A673 (cell line): ENCODE measurements around the gene GUK1. TPM values are rescaled to one million over a fixed set of nuclear protein-coding genes. Genes with fewer than 3 reads are reported as not detected.

Experiments used
- BruUV-seq: library from RNA; stranded (reverse); fragments of 400-500 nt; replicated peaks from 2 replicates; lab custom pipeline; 2021; lab: Mats Ljungman, UMichigan
- CTCF ChIA-PET: fragments of 300-600 bp; sonication (Branson Sonifier 250); formaldehyde crosslinking; loops from one replicate; lab custom pipeline; 2022; ENCODE audit warnings: antibody characterized with exemption; lab: Charles Lee
- POLR2A ChIA-PET: fragments of 300-600 bp; sonication (Branson Sonifier 250); formaldehyde crosslinking; loops from one replicate; lab custom pipeline; 2022; ENCODE audit warnings: antibody characterized with exemption; ENCODE audit not compliant: low non-redundant PET; lab: Charles Lee
- DNase-seq: peaks from one replicate; pipeline ENCODE4 v3.0.0-alpha.2; 2015; ENCODE audit warnings: low spot score
- H3K27ac ChIP-seq: fragments of 200-600 bp; sonication (generic); 2 replicates; pipeline ENCODE4 v1.5.1; 2016; ENCODE audit warnings: mixed run types, low read depth, mild to moderate bottlenecking, mixed read lengths, antibody characterized with exemption, low read length; ENCODE audit not compliant: poor library complexity, severe bottlenecking
- H3K27me3 ChIP-seq: fragments of 200-600 bp; sonication (generic); replicated peaks from 2 replicates; pipeline ENCODE4 v1.6.1; 2017; ENCODE audit warnings: mixed run types, low read depth, mild to moderate bottlenecking, mixed read lengths, antibody characterized with exemption, low read length; ENCODE audit not compliant: insufficient read depth, poor library complexity
- H3K36me3 ChIP-seq: fragments of 200-600 bp; sonication (generic); 2 replicates; pipeline ENCODE4 v1.6.1; 2016; ENCODE audit warnings: mixed run types, mild to moderate bottlenecking, mixed read lengths, antibody characterized with exemption, low read length; ENCODE audit not compliant: insufficient read depth, poor library complexity, severe bottlenecking
- H3K4me1 ChIP-seq: fragments of 200-600 bp; sonication (generic); 2 replicates; pipeline ENCODE4 v1.6.1; 2017; ENCODE audit warnings: mixed run types, mild to moderate bottlenecking, mixed read lengths, antibody characterized with exemption, low read length; ENCODE audit not compliant: insufficient read depth, poor library complexity, severe bottlenecking
- H3K4me3 ChIP-seq: fragments of 200-600 bp; sonication (generic); 2 replicates; pipeline ENCODE4 v1.5.1; 2016; ENCODE audit warnings: low read depth, mixed run types, mild to moderate bottlenecking, mixed read lengths, low read length; ENCODE audit not compliant: poor library complexity, severe bottlenecking
- H3K9me3 ChIP-seq: fragments of 200-600 bp; sonication (generic); 2 replicates; pipeline ENCODE4 v1.6.1; 2016; ENCODE audit warnings: mixed run types, low read depth, mild to moderate bottlenecking, mixed read lengths, antibody characterized with exemption, low read length; ENCODE audit not compliant: poor library complexity, severe bottlenecking
- EZH2 ChIP-seq: fragments of 200-600 bp; sonication (generic); IDR thresholded peaks from 2 replicates; pipeline ENCODE4 v1.6.1; 2017; ENCODE audit warnings: borderline replicate concordance, low read depth, mild to moderate bottlenecking, mixed read lengths, antibody characterized with exemption, low read length; ENCODE audit not compliant: poor library complexity, severe bottlenecking
- intact Hi-C: fragments of 100-400 bp; cut with micrococcal nuclease; formaldehyde crosslinking; loops from one replicate; pipeline ENCODE4 v1.10.0; 2022; ENCODE audit not compliant: unreplicated experiment
- total RNA-seq: library from RNA; stranded (reverse); gene quantifications from 2 replicates; pipeline ENCODE4 v1.2.3, GENCODE V29; 2021
- TF ChIP-seq, protein P1 (sequence below): fragments of 300-800, 200-600 bp; sonication (generic); conservative IDR thresholded peaks from 2 replicates; pipeline ENCODE4 v1.5.1; 2017; ENCODE audit warnings: low read depth, mild to moderate bottlenecking, antibody characterized with exemption, low read length, moderate library complexity, mixed read lengths

GUK1 gene
- total RNA-seq, 1 experiment from 2014 or later, result 130 TPM

DNA sequence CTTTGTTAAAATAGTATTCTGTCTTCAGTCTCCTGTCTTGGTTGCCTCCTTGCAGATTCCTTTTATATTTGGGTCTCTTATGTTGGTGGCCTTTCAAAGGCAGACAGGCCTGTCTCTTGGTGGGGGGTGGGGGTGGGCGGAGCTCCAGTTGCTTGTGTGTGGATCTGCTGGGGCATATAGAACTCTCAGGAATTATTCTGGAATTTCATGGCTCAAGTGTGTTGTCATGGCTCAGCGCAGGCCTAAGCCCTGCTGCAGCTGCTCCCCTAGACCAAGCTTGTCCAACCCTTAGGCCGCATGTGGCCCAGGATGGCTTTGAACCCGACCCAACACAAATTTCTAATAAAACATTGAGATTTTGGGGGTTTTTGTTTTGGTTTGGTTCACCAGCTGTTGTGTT, 44.9 kb upstream of the GUK1 start:
- H3K9me3 ChIP-seq, result peaks cover 30% of the 10 kb centered on the region
- no peak for DNase-seq
- no peaks in the 10 kb centered on the region for H3K27me3 ChIP-seq
- intact Hi-C loops, result no loop called here
- POLR2A ChIA-PET, result no interaction called here
- H3K4me1 ChIP-seq, result no peaks in the 10 kb centered on the region
- H3K27ac ChIP-seq, result no peak overlapping the region
- BruUV-seq, result no TSS peak
- peaks cover 77% of the 10 kb centered on the region for H3K36me3 ChIP-seq
- CTCF ChIA-PET, result no interaction called here
- TF ChIP-seq EZH2, result no peak
- TF ChIP-seq, protein P1, sequence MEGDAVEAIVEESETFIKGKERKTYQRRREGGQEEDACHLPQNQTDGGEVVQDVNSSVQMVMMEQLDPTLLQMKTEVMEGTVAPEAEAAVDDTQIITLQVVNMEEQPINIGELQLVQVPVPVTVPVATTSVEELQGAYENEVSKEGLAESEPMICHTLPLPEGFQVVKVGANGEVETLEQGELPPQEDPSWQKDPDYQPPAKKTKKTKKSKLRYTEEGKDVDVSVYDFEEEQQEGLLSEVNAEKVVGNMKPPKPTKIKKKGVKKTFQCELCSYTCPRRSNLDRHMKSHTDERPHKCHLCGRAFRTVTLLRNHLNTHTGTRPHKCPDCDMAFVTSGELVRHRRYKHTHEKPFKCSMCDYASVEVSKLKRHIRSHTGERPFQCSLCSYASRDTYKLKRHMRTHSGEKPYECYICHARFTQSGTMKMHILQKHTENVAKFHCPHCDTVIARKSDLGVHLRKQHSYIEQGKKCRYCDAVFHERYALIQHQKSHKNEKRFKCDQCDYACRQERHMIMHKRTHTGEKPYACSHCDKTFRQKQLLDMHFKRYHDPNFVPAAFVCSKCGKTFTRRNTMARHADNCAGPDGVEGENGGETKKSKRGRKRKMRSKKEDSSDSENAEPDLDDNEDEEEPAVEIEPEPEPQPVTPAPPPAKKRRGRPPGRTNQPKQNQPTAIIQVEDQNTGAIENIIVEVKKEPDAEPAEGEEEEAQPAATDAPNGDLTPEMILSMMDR, result no peak
- no peak overlapping the region for H3K4me3 ChIP-seq

GRCh38 chr1:228095938-228096337, 44.1 kb upstream of the GUK1 start:
- Histone ChIP-seq H3K27ac (no peak overlapping the region), H3K27me3 (no peaks in the 10 kb centered on the region), H3K9me3 (peaks cover 30% of the 10 kb centered on the region), H3K36me3 (peaks cover 82% of the 10 kb centered on the region), H3K4me1 (no peaks in the 10 kb centered on the region), H3K4me3 (no peak overlapping the region)
- intact Hi-C loops, result no loop called here
- TF ChIP-seq, protein P1, result no peak
- no peak for TF ChIP-seq EZH2
- POLR2A ChIA-PET, result no interaction called here
- no peak for DNase-seq
- CTCF ChIA-PET, result no interaction called here
- no TSS peak for BruUV-seq

GRCh38 chr1:228096416-228097332, 43.4 kb upstream of the GUK1 start:
- intact Hi-C loops, result no loop called here
- H3K9me3 ChIP-seq, result peaks cover 30% of the 10 kb centered on the region
- no peaks in the 10 kb centered on the region for H3K27me3 ChIP-seq
- CTCF ChIA-PET, result no interaction called here
- no peaks in the 10 kb centered on the region for H3K4me1 ChIP-seq
- H3K36me3 ChIP-seq, result peaks cover 83% of the 10 kb centered on the region
- no peak for DNase-seq
- H3K4me3 ChIP-seq, result no peak overlapping the region
- TF ChIP-seq, protein P1, result no peak
- TF ChIP-seq EZH2, result no peak
- POLR2A ChIA-PET, result no interaction called here
- no peak overlapping the region for H3K27ac ChIP-seq
- BruUV-seq, result no TSS peak
